Activated CD4-positive, alpha-beta T cell treated with anti-CD3 and anti-CD28 coated beads, Interleukin-2, amount 50 U/mL, for 24 hours (primary cell): ENCODE results near the gene ANKRD16.

Experiments used
- DNase-seq, 2 donors: peaks; one replicate each; pipeline ENCODE4 v3.0.0-alpha.2; 2020; ENCODE audit warnings: low read depth in 1 of 2, low spot score in 1 of 2

ANKRD16 gene

GRCh38 chr10:5904227-5904626, 14.5 kb upstream of the ANKRD16 start:
- no peak for DNase-seq

DNA sequence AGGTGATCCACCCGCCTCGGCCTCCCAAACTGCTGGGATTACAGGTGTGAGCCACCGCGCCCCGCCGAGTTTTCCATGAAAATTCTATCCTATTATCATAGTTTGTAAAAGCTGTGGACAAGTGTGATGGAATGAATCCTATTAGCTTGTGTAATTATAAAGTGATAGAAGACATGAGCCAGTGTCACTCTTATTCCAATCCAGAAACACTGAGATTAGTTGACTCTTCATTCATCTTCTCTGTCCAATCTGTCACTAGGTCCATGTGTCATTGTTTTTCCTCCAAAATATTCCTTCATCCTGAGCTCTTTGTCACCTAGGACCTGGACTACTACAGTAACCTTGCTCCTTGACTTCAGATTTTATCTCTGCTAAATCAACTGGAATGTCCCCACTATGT, 13.9 kb upstream of the ANKRD16 start:
- no peak for DNase-seq

DNA sequence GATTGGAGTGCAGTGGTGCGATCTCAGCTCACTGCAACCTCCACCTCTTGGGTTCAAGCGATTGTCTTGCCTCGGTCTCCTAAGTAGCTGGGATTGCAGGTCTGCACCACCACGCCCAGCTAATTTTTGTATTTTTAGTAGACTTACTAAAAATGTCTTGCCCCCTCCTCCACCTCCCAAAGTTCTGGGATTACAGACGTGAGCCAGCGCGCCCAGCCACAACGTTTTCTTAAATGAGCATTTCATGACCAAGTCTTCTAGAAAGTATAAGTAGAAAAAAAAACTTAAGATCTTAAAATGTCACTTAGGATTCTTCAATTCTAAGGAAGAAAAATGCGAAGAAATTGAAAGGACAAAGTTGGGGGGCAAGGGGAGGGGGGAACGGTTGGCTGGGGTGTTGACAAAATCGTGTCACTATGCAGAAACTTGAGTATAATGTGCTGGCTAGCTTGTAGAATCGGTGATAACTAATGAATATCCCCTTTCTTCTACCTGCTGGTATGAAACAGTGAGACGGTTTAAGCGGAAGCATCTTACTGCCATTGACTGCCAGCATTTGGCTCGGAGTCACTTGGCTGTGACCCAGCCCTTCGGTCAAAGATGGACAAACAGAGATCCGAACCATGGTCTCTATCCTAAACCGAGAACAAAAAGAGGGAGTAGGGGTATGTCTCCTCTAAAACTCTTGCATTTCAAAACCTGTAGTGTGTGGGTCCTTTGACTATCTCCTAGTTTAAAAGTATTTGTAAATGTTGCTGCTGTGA, 13.0 kb upstream of the ANKRD16 start:
- DNase-seq: no peak

DNA sequence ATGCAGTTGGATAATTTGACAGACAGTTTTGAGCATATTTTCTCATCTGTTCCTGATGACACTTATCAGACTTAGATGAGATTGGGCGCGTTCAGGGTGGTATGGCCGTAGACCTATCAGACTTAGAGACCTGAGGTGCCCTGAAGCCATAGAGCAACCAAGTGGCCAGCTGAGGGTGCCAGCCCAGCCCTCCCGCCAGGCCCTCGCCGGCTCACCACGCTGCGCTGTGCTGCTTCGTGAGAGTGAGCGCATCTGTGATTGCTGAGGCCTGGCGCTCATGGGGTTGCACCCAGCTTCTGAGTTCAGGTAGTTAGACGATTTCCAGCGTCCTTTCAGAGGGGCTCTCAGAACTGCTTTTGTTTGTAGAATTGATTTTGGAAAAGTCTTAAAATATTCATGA, 10.6 kb upstream of the ANKRD16 start:
- no peak for DNase-seq

GRCh38 chr10:5898163-5898562, 8.5 kb upstream of the ANKRD16 start:
- no peak for DNase-seq

DNA sequence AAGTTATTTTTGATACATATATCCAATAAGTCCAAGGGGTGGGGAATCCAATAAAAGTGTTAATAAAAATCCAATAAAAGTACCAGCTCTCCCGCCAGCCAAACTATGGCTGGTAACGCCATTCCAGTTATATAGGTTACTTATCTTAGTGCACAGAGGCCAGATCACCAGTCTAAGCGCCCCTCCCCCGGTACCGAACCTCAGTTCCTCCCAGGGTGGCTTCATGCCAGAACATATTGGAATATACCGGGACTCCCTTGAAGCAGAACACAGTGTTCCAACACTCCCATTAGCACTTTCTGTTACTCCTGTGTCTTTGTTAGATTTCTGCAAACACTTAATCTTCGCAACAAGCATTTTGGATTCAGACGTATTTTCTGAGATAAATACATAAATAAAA, 7.8 kb upstream of the ANKRD16 start:
- DNase-seq: no peak

DNA sequence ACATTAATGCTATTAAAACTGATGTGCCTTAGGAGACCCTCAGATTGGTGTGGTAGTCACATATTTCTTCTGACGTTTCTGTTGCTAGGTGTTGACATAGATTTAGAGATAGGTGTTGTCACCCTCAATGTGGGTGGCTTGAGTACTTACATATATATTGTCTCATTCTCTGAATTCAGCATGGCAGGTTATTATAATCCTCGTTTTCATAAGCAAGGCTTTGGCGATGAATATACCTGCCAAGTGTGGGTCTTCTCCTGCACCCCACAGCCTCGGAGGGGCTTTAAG, 7.3 kb upstream of the ANKRD16 start:
- no peak for DNase-seq

DNA sequence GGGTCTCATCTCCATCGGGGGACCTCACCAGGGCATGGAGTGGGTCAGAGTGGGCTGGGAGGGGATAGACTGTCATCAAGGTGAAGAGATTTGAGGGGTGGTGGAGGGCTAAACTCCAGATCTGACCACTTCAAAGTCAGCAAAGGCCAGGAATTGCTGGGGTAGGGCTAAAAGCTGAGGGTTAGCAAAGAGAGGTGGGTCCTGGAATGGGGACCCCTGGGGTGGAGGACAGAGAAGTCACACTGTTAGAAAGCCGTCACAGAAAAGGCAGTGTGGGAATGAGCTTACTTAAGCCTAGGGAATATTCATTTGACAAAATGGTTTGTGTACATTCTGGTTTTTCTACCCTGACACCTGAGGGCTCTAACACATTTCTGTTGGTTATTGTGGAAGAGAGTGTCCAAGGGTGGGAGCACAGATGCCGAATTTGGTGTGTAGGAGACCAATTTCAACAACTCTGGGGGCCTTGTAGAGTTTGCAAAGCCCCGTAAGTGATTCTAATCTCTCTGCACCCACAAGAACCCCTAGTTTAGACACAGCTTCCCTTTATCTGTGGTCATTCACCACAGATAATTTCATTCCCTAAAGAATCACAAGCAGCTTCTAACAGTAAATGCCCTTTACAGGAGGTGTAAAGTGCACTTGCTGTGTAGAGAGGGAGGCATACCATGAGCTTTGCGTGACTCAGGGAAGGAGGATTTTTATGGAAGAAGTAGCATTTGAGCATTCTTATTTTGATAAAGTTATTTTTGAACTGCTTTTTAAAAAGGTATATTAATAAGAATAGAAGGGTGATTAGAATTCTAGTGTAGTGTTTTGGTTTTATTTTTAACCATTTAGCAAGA, 6.7 kb upstream of the ANKRD16 start:
- DNase-seq: no peak

DNA sequence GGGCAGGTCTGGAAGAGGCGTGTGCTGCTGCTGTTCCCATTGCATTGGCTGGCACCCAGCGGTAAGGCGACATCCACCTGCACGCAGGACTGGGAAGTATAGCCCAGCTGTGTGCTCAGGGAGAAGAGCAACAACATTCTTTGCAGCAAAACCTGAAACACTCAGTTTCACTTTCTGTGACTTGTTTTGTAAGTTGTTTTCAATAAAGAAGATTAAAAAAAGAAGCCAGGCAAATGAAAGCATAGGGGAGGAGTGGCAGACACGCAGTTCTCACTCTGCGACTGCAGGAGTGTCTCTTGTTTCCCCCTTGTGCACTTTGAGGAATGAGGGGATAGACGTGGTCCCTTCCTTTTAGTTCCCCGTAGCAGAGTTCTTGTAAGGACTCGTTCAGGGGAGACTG, 6.1 kb upstream of the ANKRD16 start:
- DNase-seq: no peak

GRCh38 chr10:5895365-5895764, 5.7 kb upstream of the ANKRD16 start:
- no peak for DNase-seq

DNA sequence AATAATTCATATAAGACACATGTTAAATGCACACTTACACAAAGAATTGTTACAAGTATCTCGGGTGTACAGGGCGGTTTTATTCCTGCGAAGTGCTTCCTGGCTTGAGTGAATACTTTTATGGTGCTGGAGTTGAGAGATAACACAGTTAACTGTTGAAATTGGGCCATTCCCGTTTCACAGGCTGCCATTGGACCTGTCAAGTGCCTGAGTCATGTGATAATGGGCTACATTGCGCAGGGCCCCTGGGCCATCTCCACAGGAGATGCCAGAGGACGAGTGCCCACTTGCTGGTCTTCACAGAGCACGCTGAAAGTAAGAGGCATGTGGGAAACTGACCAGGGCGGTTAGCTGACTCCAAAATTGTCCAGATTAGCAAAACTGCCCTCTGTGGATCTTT, 5.2 kb upstream of the ANKRD16 start:
- no peak for DNase-seq

DNA sequence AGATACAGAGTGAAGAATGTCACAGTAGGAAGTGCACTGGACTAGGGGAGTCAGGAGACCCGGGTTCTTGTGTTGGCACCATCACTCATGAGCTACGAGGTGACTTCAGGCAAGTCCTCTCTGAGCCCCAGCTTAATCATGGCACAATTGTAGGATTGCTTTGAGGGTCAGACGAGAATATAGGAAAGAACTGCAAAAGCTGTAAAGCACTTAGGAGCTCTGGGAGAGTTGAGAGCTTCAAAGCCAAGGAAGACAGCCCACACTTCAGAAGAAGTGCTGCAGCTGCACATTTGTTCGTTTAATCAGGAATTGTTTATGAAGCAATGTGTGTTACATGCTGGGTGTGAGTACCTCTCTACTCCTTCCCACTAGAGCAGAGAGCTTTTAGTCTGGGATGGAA, 4.7 kb upstream of the ANKRD16 start:
- DNase-seq: no peak

DNA sequence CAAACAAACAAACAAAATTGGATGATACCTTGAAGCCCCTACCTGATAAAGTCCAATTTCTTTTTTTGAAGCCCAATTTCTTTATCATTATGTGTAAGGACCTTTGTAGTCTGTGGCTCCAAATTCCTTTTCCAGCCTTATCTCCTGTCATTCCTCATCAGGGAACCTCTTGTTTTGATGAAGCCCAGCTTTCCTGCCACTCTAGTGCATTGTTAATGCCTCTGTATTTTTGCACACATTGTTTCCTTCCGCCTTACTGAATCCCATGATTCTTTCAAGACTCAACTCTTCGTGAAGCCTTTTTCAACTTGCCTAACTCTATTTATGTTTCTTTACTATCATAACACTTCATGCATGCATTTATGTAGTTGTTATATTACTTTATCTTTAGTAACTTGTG, 3.6 kb upstream of the ANKRD16 start:
- no peak for DNase-seq

- no peak for DNase-seq
Observed at GRCh38 chr10:5892007-5892406, 2.3 kb upstream of the ANKRD16 start.

DNA sequence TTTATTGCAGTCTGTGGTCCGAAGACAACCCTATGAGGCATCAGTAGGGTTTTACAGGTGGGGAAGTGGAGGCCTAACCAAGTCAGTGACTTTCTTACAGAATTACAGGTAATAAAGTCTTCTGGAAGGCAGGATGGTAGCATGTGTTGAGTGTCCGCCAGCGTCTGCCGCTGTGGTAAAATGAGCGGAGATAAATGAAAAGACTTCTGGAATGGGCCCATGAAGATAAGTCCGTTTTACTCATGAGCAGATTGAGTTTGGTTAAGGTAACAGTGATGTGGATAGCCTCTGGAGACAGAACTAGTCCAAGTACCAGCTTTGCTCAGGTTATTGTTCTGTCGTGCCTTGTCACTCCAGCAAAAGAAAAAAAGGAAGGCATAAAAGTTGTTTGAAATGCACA, 1.3 kb upstream of the ANKRD16 start:
- DNase-seq: no peak

- DNase-seq: peak in 1 of 2 donors; percentile 6
Observed at GRCh38 chr10:5890452-5890915, 791 bp upstream of the ANKRD16 start.

GRCh38 chr10:5888843-5889623, 660 bp downstream of the ANKRD16 start:
- peak in 1 of 2 donors; percentile 14 for DNase-seq

DNA sequence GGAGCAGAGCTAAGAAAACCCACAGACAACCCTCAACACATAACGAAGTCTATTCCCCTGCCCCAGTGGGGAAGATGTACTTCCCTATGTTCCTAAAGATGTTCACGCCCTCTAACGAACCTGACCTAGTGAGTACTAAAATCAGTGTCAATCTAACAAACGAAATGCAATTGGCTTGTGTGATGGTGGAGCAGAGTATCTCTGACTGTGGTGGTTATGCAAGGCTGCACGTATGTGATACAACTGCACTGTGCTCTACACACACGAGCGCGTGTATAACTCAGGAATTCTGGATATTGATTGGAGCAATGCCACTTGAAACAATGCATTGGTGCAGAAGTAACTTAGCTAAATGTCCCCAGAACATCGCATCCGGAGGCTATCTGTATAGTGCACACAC, 1.3 kb downstream of the ANKRD16 start:
- DNase-seq: no peak

DNA sequence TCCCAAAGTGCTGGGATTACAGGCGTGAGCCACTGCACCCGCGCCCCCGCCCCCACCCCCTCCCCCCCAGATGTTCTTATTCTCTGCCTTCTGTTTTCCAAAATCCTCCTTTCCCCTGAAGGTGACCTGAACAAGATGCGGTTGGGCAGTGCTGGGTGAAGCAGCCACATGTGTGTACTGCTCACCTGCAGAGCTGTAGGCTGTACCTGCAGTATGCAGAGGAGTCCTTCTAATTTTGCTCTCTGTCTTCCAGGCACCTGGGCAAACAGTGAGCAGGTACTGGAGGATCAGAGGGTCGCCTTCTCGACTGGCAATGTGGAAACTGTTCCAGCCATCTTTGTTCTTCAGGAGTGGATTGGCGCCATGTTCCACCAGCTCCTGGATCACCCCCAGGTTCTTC, 2.1 kb downstream of the ANKRD16 start:
- DNase-seq: no peak

- no peak for DNase-seq
Observed at GRCh38 chr10:5887029-5887428, 2.7 kb downstream of the ANKRD16 start.

- no peak for DNase-seq
Observed at GRCh38 chr10:5885619-5886018, 4.1 kb downstream of the ANKRD16 start.

GRCh38 chr10:5882961-5883360, 6.7 kb downstream of the ANKRD16 start:
- DNase-seq: no peak
